ENCODE results near the gene COA6.

The COA6 gene

DNA sequence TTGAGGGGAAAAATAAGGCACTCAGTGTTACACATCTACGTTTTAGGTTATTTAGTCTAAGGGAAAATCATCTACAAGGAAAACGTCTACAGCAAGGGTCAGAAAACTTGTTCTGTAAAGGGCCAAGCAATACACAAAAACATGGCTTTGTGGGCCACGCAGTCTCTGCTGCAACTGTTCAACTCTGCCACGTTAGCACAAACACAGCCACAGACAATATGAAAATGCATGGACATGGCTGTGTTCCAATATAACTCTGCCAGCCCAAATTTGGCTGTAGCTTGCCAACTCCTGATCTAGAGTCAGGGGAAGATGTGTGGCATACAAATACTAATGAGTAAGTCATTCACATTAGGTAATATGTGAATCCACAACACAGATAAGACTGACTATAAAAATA lies 40.7 kb downstream of the COA6 start:
- no peak for DNase-seq

- DNase-seq = no peak
Observed at GRCh38 chr1:234427950-234428646, 54.8 kb downstream of the COA6 start.

- DNase-seq = no peak
Observed at GRCh38 chr1:234429434-234429806, 56.2 kb downstream of the COA6 start.

DNA sequence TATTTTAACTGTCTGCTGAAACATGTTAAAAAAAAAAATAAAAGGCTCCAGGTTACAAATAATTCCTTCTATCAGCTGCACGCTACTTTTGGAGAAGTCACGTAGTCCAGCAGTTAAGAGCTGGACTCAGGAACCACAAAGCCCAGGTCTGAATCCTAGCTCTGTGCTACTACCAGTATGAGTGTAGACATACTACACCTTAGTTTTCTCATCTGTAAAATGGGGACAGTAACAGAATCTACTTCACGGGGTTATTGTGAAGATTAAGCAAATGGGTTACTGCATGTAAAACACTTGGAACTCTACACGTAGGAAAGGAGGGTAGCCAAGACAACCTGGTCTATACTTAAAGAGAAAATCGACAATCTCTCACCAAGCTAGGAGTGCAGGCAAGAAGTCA lies 57.4 kb downstream of the COA6 start:
- DNase-seq = no peak

DNA sequence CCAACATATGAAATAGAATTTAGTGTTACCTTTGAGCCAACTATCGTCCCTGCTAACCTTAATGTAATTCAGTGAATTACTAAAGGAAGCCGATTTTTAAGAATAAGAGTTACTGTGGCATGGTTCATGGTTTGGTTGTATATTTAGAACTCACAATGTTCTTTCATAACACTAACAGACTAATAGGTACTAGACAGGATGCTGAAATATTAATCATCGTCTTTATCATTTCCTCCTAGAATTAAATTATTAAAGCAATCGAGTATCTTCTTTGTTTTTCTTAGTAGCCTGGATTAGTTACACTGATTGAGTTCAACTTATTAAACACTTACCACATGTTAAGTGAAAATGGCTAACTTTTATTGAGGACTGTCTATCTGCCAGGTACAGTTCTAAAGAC lies 58.0 kb downstream of the COA6 start:
- no peak for DNase-seq

GRCh38 chr1:234433563-234434285 lies 60.5 kb downstream of the COA6 start:
- DNase-seq = no peak

Measured in right hindlimb (tissue), 1 donor.